HL-60 (cell line): ENCODE measurements around the gene TSC1.

Source experiments
- DNase-seq, 2 experiments: peaks; one replicate each; pipeline ENCODE4 v3.0.0-alpha.2; 2010 to 2020; ENCODE audit warnings: low read depth in 1 of 2, low spot score in 1 of 2
- H3K27ac ChIP-seq: fragments of 250-450 bp; sonication (Bioruptor Pico); replicated peaks from 2 replicates; pipeline ENCODE4 v1.5.1; 2020; ENCODE audit warnings: mild to moderate bottlenecking, moderate library complexity
- H3K27me3 ChIP-seq: fragments of 250-450 bp; sonication (Bioruptor Pico); 2 replicates; pipeline ENCODE4 v1.5.1; 2021; ENCODE audit warnings: mild to moderate bottlenecking, moderate library complexity; ENCODE audit not compliant: insufficient read depth, poor library complexity, severe bottlenecking
- H3K4me3 ChIP-seq: replicated peaks from 2 replicates; pipeline ENCODE4 v1.5.1; 2011; ENCODE audit warnings: mild to moderate bottlenecking, control low read depth, low read length; ENCODE audit not compliant: insufficient read depth
- CTCF ChIP-seq: IDR thresholded peaks from one replicate; pipeline ENCODE4 v1.5.1; 2011; ENCODE audit warnings: low read length, control low read depth, inconsistent platforms; ENCODE audit not compliant: insufficient read depth
- GABPA ChIP-seq: IDR thresholded peaks from 2 replicates; pipeline ENCODE4 v1.6.1; 2012; ENCODE audit warnings: low read depth
- POLR2AphosphoS5 ChIP-seq: IDR thresholded peaks from 2 replicates; pipeline ENCODE4 v1.6.1; 2012; ENCODE audit warnings: low read depth
- REST ChIP-seq: IDR thresholded peaks from 2 replicates; pipeline ENCODE4 v1.6.1; 2012; ENCODE audit warnings: low read depth; ENCODE audit not compliant: insufficient replicate concordance
- SPI1 ChIP-seq: IDR thresholded peaks from 2 replicates; pipeline ENCODE4 v1.6.1; 2012; ENCODE audit warnings: low read depth, mild to moderate bottlenecking, borderline replicate concordance

Gene TSC1

GRCh38 chr9:132873403-132873802 is 71.0 kb downstream of the TSC1 start:
- Histone ChIP-seq H3K4me3 (no peak overlapping the region), H3K27ac (no peak overlapping the region), H3K27me3 (no peaks in the 10 kb centered on the region)
- TF ChIP-seq REST = no peak
- TF ChIP-seq POLR2AphosphoS5 = no peak
- TF ChIP-seq GABPA = no peak
- no peak for DNase-seq

- Histone ChIP-seq H3K4me3 (no peak overlapping the region), H3K27me3 (peaks cover 3% of the 10 kb centered on the region), H3K27ac (no peak overlapping the region)
- TF ChIP-seq POLR2AphosphoS5 (no peak), REST (no peak), SPI1 (no peak), CTCF (no peak), GABPA (no peak)
- no peak for DNase-seq
Observed at GRCh38 chr9:132869266-132869665, 75.2 kb downstream of the TSC1 start.

GRCh38 chr9:132866898-132867297 is 77.5 kb downstream of the TSC1 start:
- Histone ChIP-seq H3K27ac (no peak overlapping the region), H3K27me3 (peaks cover 3% of the 10 kb centered on the region), H3K4me3 (no peak overlapping the region)
- TF ChIP-seq REST = no peak
- no peak for TF ChIP-seq CTCF
- no peak for TF ChIP-seq POLR2AphosphoS5
- no peak for TF ChIP-seq GABPA
- no peak for TF ChIP-seq SPI1
- DNase-seq = no peak

- no peak overlapping the region for H3K27ac ChIP-seq
- TF ChIP-seq CTCF (no peak), REST (no peak), GABPA (no peak), POLR2AphosphoS5 (no peak), SPI1 (no peak)
- peaks cover 3% of the 10 kb centered on the region for H3K27me3 ChIP-seq
- no peak overlapping the region for H3K4me3 ChIP-seq
- DNase-seq = no peak
Observed at GRCh38 chr9:132864691-132865090, 79.7 kb downstream of the TSC1 start.
